HG03520 (cell line): ENCODE results near the gene GPC6.

ENCODE experiments used
- ATAC-seq: cut with Tn5 transposase; IDR thresholded peaks from one replicate; pipeline ENCODE4 v1.9.1; 2021; ENCODE audit warnings: mild to moderate bottlenecking, moderate library complexity; ENCODE audit not compliant: unreplicated experiment

Gene GPC6

GRCh38 chr13:94366677-94367076, 1140.1 kb downstream of the GPC6 start:
- ATAC-seq = no peak

- ATAC-seq = no peak
These were observed 1143.4 kb downstream of the GPC6 start for GRCh38 chr13:94369972-94370436.

GRCh38 chr13:94371855-94372254, 1145.2 kb downstream of the GPC6 start:
- no peak for ATAC-seq

- no peak for ATAC-seq
These were observed 1155.9 kb downstream of the GPC6 start for GRCh38 chr13:94382517-94382916.

GRCh38 chr13:94382960-94383359, 1156.4 kb downstream of the GPC6 start:
- ATAC-seq = no peak

DNA sequence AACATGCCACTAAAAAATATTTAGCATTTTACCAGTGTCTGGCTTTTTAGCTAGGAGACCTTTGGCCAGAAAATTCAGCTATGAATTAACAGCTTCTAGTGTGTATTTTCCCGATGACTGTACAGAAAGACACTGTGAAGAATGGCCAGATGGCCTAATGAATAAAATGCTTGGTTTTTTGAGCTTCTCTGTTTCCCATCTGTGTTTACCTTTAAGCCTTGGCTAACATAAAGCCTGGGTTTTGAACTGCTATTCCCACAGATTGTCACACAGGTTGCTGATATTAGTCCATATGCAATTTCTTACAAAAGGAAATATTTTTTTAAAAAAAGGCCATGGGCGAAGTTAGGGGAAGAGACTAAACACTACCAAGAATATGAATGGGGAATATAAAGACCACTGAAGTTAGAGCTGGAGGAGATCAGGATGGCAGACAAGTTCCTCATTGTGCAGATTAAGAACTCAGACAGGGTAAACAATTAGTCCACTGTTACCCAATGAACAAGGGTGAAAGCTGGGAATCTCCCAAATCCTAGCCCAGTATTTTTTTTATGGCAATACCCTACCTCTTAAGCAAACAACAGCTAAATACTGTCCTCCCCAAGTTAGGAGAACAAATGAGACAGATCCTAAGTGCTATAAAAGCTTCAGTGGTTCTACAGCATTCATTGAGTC, 1157.8 kb downstream of the GPC6 start:
- ATAC-seq = no peak

GRCh38 chr13:94387047-94387446, 1160.4 kb downstream of the GPC6 start:
- ATAC-seq = no peak

- ATAC-seq = no peak
These were observed 1163.2 kb downstream of the GPC6 start for GRCh38 chr13:94389604-94390351.

DNA sequence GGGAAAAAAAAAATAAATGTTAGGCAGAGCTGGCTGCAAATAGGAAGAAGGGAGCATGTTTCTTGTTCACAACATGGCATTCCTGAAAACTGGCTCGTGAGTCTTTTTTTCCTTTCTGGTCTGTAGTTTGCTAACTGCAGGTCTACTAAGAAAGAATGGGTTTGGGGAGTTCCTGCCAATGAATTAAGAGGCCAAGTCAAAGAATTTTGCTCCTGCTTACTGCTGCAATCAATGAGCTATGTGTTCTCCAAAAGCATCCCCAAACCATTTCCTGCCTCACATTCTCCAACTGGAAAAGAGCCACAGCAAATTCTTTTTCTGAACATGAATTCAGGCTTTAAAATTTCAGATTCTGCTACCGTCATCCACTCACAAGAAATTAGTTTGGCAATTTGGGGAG, 1164.3 kb downstream of the GPC6 start:
- no peak for ATAC-seq

- no peak for ATAC-seq
These were observed 1168.1 kb downstream of the GPC6 start for GRCh38 chr13:94394723-94395122.

- ATAC-seq = no peak
These were observed 1169.3 kb downstream of the GPC6 start for GRCh38 chr13:94395860-94396259.

GRCh38 chr13:94399812-94400211, 1173.2 kb downstream of the GPC6 start:
- ATAC-seq = no peak

DNA sequence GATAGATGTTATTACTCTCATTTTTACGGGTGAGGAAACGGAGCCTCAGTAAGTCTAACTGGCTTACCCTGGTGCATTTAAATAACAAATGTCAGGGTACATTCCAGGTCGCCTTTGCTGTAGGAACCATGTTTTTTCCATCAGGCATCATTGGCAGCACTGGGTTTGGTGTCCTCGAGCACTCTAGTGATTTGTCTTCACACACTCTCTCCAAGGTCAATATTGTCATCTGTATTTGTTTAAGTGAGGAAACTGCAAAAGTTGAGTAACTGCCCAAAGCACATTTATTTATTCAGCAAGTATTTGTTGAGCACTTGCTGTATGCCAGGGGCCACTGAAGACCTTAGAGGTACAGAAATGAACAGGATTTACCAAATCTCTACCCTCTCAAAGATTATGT, 1174.3 kb downstream of the GPC6 start:
- no peak for ATAC-seq

DNA sequence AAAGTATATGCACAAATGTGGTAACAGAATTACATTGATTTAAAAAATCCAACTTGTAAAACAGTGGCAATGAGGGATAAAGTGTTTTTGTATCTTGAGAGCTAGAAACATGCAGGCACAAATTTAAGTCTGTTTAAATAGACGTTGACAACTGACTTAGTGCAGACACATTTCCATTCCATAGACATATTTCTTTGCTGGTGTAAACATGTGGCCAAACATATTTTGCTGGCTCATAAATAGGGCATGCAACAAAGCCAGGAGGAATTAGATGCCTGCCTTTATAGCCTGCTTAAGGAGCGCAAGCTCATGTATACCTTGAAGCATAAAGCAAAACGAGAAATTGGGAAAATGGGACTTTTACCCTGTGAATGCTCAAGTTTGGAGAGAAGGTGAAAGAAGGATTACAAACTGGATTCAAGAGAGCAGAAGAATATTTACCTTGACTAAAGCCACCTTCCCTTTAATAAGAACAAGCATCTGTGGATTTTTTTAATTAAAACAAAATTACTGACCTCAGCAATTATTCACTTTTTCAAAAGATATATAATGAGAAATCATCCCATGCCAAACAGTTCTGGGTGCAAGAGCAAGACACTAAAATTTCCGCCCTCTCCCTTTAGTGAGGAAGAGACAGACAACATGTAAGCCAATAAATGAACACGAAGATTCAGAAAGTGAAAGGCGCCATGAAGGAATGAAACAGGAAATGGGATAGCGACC, 1181.9 kb downstream of the GPC6 start:
- ATAC-seq = no peak

DNA sequence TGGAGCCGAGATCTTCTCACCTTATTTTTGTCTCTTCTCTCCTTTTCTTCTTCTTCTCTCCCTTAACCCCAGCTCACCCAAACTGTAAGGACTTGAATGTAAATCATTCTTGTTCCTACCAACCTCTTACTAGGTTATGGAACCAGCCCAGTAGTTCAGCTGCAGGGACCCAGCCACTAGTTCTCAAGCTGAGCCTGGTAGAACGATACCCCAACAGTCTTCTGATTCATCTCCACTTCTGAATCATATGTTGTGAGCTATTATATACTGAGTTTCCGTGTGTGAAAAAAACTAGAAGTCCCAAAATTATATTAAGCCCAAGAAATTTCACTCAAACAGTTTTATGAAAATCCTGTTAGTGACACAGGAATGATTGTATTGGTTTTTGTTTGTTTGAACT, 1185.1 kb downstream of the GPC6 start:
- ATAC-seq = no peak

DNA sequence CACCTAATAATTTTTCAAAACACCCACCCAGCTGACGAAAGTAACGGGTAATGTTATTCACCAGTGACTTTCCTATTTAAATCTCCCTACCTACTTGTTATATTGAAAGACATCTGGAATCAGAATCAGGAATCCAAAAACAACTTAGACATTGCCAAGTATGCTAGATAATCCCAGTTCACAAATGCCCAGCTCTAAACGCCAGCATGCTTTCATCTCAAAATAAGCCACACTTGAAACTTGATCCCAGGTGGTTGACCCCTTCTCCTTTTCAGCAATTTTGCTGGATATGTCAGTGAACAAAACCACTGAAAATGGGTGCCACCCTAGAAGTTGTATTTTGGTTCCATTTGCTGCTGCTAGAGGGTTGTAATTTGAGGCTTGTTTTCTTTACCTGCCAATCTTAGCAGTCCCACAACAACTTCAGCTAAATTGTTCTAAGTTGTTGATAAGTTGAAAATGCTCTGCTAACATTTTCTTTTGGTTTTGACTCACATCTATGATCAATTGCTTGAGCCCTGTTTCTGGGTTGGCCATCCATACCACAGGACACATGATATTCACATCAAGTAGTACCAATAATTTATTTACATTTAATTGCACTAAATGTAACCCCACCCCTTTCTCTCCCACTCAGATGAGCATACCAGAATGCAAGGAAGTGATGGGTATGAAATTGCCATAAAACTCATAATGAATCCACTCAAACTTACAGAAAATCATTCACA, 1186.4 kb downstream of the GPC6 start:
- no peak for ATAC-seq

- no peak for ATAC-seq
These were observed 1187.0 kb downstream of the GPC6 start for GRCh38 chr13:94413598-94413944.

- no peak for ATAC-seq
These were observed 1187.5 kb downstream of the GPC6 start for GRCh38 chr13:94414141-94414540.

GRCh38 chr13:94414708-94415107, 1188.1 kb downstream of the GPC6 start:
- ATAC-seq = no peak

DNA sequence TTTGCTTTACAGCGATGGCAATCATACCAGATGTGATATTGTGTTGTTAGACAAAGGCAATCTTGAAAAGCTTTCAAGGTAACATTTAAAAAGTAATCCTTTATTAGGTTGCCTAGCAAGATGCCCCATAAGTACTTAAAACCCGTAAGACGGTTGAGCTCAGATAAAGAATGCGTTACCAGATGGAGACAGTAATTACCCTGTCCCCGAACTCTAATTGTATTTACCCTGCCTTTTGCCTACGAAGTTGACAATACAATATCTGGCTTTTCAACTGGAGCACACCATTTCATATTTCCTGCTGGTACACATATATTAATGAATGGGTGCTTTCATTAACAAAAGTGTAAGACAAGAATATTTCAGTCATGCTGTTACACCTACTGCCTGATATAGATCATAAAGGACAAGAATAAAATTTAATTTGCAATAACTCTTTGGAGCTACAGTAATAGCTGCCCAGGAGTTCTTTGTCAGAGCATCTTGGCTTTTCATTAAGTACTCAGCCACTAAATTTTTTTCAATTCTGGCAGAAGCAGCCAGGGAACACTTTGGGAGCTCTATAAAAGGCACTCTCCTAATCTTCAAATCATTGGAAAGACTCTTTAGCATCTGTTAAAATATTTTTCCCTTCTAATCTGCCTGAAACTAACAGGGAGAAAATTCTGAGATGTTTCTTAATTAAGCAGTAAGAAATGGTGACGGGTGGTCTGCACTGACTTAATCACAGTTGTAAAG, 1189.1 kb downstream of the GPC6 start:
- no peak for ATAC-seq
